ENCODE measurements around the gene CDC14A.

The CDC14A gene

GRCh38 chr1:100354971-100355394 is 2.7 kb downstream of the CDC14A start:
- Histone ChIP-seq H3K23ac (ENCODE audit: low read length in 2 of 2) (no peak overlapping the region), H3K4ac (ENCODE audit: low read depth in 1 of 2, low read length in 2 of 2) (no peak overlapping the region), H2AFZ (ENCODE audit: low read depth, low read length) (no peak overlapping the region), H3K27me3 (ENCODE audit: control insufficient read depth in 1 of 2, insufficient read depth in 1 of 2, low read length in 2 of 2) (no peaks in the 10 kb centered on the region), H3K4me3 (ENCODE audit: insufficient read depth in 1 of 2, low read depth in 1 of 2, low read length in 2 of 2) (no peak overlapping the region), H3K4me2 (ENCODE audit: low read length, poor library complexity, severe bottlenecking) (no peak overlapping the region), H4K8ac (ENCODE audit: low read length) (no peak overlapping the region), H2BK120ac (ENCODE audit: low read depth, low read length) (no peak overlapping the region), H3K36me3 (ENCODE audit: control insufficient read depth in 1 of 2, insufficient read depth in 2 of 2, low read depth in 1 of 2, low read length in 2 of 2) (no peaks in the 10 kb centered on the region), H3K79me1 (replicated peaks; ENCODE audit: low read length, poor library complexity, severe bottlenecking) (peaks cover 20% of the 10 kb centered on the region), H3K14ac (ENCODE audit: low read length in 2 of 2) (no peak overlapping the region), H3K18ac (ENCODE audit: low read depth in 1 of 2, low read length in 2 of 2) (no peak overlapping the region), H3K9ac (ENCODE audit: low read length) (no peak overlapping the region), H2BK5ac (ENCODE audit: low read depth, low read length, poor library complexity, severe bottlenecking) (no peak overlapping the region), H3K4me1 (ENCODE audit: control insufficient read depth, insufficient read depth, low read depth, low read length) (peaks cover 10% of the 10 kb centered on the region), H4K91ac (ENCODE audit: low read length) (no peak overlapping the region), H3K9me3 (ENCODE audit: control insufficient read depth, low read length) (no peaks in the 10 kb centered on the region), H2AK5ac (ENCODE audit: low read length, severe bottlenecking) (no peak overlapping the region), H3K27ac (ENCODE audit: low read length, poor library complexity, severe bottlenecking) (peak overlapping the region; percentile 71), H2BK12ac (ENCODE audit: low read length in 2 of 2) (no peak overlapping the region), H2BK15ac (ENCODE audit: low read depth, poor library complexity, severe bottlenecking) (no peak overlapping the region)
- WGBS: 30% methylated on average over 2 of the region's 2 CpGs
- peak; percentile 31 for DNase-seq

- H3K9me3 ChIP-seq (ENCODE audit: control insufficient read depth, low read length): no peaks in the 10 kb centered on the region
- peaks cover 7% of the 10 kb centered on the region for H3K4me1 ChIP-seq (ENCODE audit: control insufficient read depth, insufficient read depth, low read depth, low read length)
- no peak overlapping the region for H2BK5ac ChIP-seq (ENCODE audit: low read depth, low read length, poor library complexity, severe bottlenecking)
- H3K79me1 ChIP-seq (replicated peaks; ENCODE audit: low read length, poor library complexity, severe bottlenecking): peaks cover 19% of the 10 kb centered on the region
- DNase-seq: peak; percentile 17
- no peak overlapping the region for H3K4me2 ChIP-seq (ENCODE audit: low read length, poor library complexity, severe bottlenecking)
- no peak overlapping the region for H2BK120ac ChIP-seq (ENCODE audit: low read depth, low read length)
- no peak overlapping the region for H3K9ac ChIP-seq (ENCODE audit: low read length)
- WGBS: 96% methylated on average over 2 of the region's 2 CpGs
- H3K23ac ChIP-seq (ENCODE audit: low read length in 2 of 2): no peak overlapping the region
- H4K91ac ChIP-seq (ENCODE audit: low read length): no peak overlapping the region
- H3K36me3 ChIP-seq (ENCODE audit: control insufficient read depth in 1 of 2, insufficient read depth in 2 of 2, low read depth in 1 of 2, low read length in 2 of 2): no peaks in the 10 kb centered on the region
- H3K4ac ChIP-seq (ENCODE audit: low read depth in 1 of 2, low read length in 2 of 2): no peak overlapping the region
- no peaks in the 10 kb centered on the region for H3K27me3 ChIP-seq (ENCODE audit: control insufficient read depth in 1 of 2, insufficient read depth in 1 of 2, low read length in 2 of 2)
- H3K18ac ChIP-seq (ENCODE audit: low read depth in 1 of 2, low read length in 2 of 2): no peak overlapping the region
- H4K8ac ChIP-seq (ENCODE audit: low read length): no peak overlapping the region
- no peak overlapping the region for H2BK12ac ChIP-seq (ENCODE audit: low read length in 2 of 2)
- no peak overlapping the region for H3K14ac ChIP-seq (ENCODE audit: low read length in 2 of 2)
- H3K4me3 ChIP-seq (ENCODE audit: insufficient read depth in 1 of 2, low read depth in 1 of 2, low read length in 2 of 2): no peak overlapping the region
- H3K27ac ChIP-seq (ENCODE audit: low read length, poor library complexity, severe bottlenecking): no peak overlapping the region
- no peak overlapping the region for H2BK15ac ChIP-seq (ENCODE audit: low read depth, poor library complexity, severe bottlenecking)
- H2AK5ac ChIP-seq (ENCODE audit: low read length, severe bottlenecking): no peak overlapping the region
- H2AFZ ChIP-seq (ENCODE audit: low read depth, low read length): no peak overlapping the region
These were observed 5.9 kb downstream of the CDC14A start for GRCh38 chr1:100358210-100358609.

- no peak overlapping the region for H2BK5ac ChIP-seq (ENCODE audit: low read depth, low read length, poor library complexity, severe bottlenecking)
- H2BK12ac ChIP-seq (ENCODE audit: low read length in 2 of 2): peak overlapping the region in 1 of 2 experiments; percentile 10
- H2AFZ ChIP-seq (ENCODE audit: low read depth, low read length): no peak overlapping the region
- no peak overlapping the region for H3K4me3 ChIP-seq (ENCODE audit: insufficient read depth in 1 of 2, low read depth in 1 of 2, low read length in 2 of 2)
- peaks cover 5% of the 10 kb centered on the region for H3K4me1 ChIP-seq (ENCODE audit: control insufficient read depth, insufficient read depth, low read depth, low read length)
- no peak for DNase-seq
- H3K4me2 ChIP-seq (ENCODE audit: low read length, poor library complexity, severe bottlenecking): no peak overlapping the region
- peaks cover 20% of the 10 kb centered on the region for H3K79me1 ChIP-seq (replicated peaks; ENCODE audit: low read length, poor library complexity, severe bottlenecking)
- H2BK15ac ChIP-seq (ENCODE audit: low read depth, poor library complexity, severe bottlenecking): no peak overlapping the region
- no peak overlapping the region for H3K4ac ChIP-seq (ENCODE audit: low read depth in 1 of 2, low read length in 2 of 2)
- H2BK120ac ChIP-seq (ENCODE audit: low read depth, low read length): no peak overlapping the region
- no peak overlapping the region for H3K27ac ChIP-seq (ENCODE audit: low read length, poor library complexity, severe bottlenecking)
- H3K9me3 ChIP-seq (ENCODE audit: control insufficient read depth, low read length): no peaks in the 10 kb centered on the region
- no peaks in the 10 kb centered on the region for H3K36me3 ChIP-seq (ENCODE audit: control insufficient read depth in 1 of 2, insufficient read depth in 2 of 2, low read depth in 1 of 2, low read length in 2 of 2)
- no peak overlapping the region for H2AK5ac ChIP-seq (ENCODE audit: low read length, severe bottlenecking)
- no peak overlapping the region for H3K23ac ChIP-seq (ENCODE audit: low read length in 2 of 2)
- H3K14ac ChIP-seq (ENCODE audit: low read length in 2 of 2): no peak overlapping the region
- H3K27me3 ChIP-seq (ENCODE audit: control insufficient read depth in 1 of 2, insufficient read depth in 1 of 2, low read length in 2 of 2): no peaks in the 10 kb centered on the region
- H3K18ac ChIP-seq (ENCODE audit: low read depth in 1 of 2, low read length in 2 of 2): no peak overlapping the region
- no peak overlapping the region for H4K8ac ChIP-seq (ENCODE audit: low read length)
- no CpG with 5 or more reads among the region's 1 CpG for WGBS
- no peak overlapping the region for H4K91ac ChIP-seq (ENCODE audit: low read length)
- H3K9ac ChIP-seq (ENCODE audit: low read length): no peak overlapping the region
These were observed 6.8 kb downstream of the CDC14A start for GRCh38 chr1:100359139-100359538.

- H2BK15ac ChIP-seq (ENCODE audit: low read depth, poor library complexity, severe bottlenecking): no peak overlapping the region
- no peak overlapping the region for H3K27ac ChIP-seq (ENCODE audit: low read length, poor library complexity, severe bottlenecking)
- no peaks in the 10 kb centered on the region for H3K36me3 ChIP-seq (ENCODE audit: control insufficient read depth in 1 of 2, insufficient read depth in 2 of 2, low read depth in 1 of 2, low read length in 2 of 2)
- H3K4me3 ChIP-seq (ENCODE audit: insufficient read depth in 1 of 2, low read depth in 1 of 2, low read length in 2 of 2): no peak overlapping the region
- no peaks in the 10 kb centered on the region for H3K9me3 ChIP-seq (ENCODE audit: control insufficient read depth, low read length)
- WGBS: 22% methylated on average over 2 of the region's 2 CpGs
- no peak overlapping the region for H3K18ac ChIP-seq (ENCODE audit: low read depth in 1 of 2, low read length in 2 of 2)
- no peak overlapping the region for H4K8ac ChIP-seq (ENCODE audit: low read length)
- no peak overlapping the region for H2BK12ac ChIP-seq (ENCODE audit: low read length in 2 of 2)
- no peak overlapping the region for H2AFZ ChIP-seq (ENCODE audit: low read depth, low read length)
- H3K4me1 ChIP-seq (ENCODE audit: control insufficient read depth, insufficient read depth, low read depth, low read length): peaks cover 5% of the 10 kb centered on the region
- no peaks in the 10 kb centered on the region for H3K27me3 ChIP-seq (ENCODE audit: control insufficient read depth in 1 of 2, insufficient read depth in 1 of 2, low read length in 2 of 2)
- no peak overlapping the region for H3K4ac ChIP-seq (ENCODE audit: low read depth in 1 of 2, low read length in 2 of 2)
- H2BK120ac ChIP-seq (ENCODE audit: low read depth, low read length): no peak overlapping the region
- no peak overlapping the region for H4K91ac ChIP-seq (ENCODE audit: low read length)
- H3K79me1 ChIP-seq (replicated peaks; ENCODE audit: low read length, poor library complexity, severe bottlenecking): peaks cover 18% of the 10 kb centered on the region
- peak overlapping the region; percentile 94 for H2AK5ac ChIP-seq (ENCODE audit: low read length, severe bottlenecking)
- DNase-seq: peak; percentile 22
- H3K23ac ChIP-seq (ENCODE audit: low read length in 2 of 2): no peak overlapping the region
- no peak overlapping the region for H3K14ac ChIP-seq (ENCODE audit: low read length in 2 of 2)
- H3K4me2 ChIP-seq (ENCODE audit: low read length, poor library complexity, severe bottlenecking): no peak overlapping the region
- no peak overlapping the region for H3K9ac ChIP-seq (ENCODE audit: low read length)
- H2BK5ac ChIP-seq (ENCODE audit: low read depth, low read length, poor library complexity, severe bottlenecking): no peak overlapping the region
These were observed 8.6 kb downstream of the CDC14A start for GRCh38 chr1:100360790-100361510.
